ENCODE measurements around the gene EPB41L1.

EPB41L1 gene

GRCh38 chr20:36113566-36114250 is 40.8 kb upstream of the EPB41L1 start:
- no peak for DNase-seq

GRCh38 chr20:36114707-36115106 is 39.8 kb upstream of the EPB41L1 start:
- DNase-seq, result no peak
- H3K4me3 ChIP-seq (ENCODE audit: insufficient read depth, low read depth, low read length, poor library complexity, severe bottlenecking), result no peak overlapping the region

More at GRCh38 chr20:36113566-36114250, 40.8 kb upstream of the EPB41L1 start:
- Histone ChIP-seq H3K36me3 (ENCODE audit: control insufficient read depth, insufficient read depth, low read length) (no peaks in the 10 kb centered on the region), H3K4me3 (ENCODE audit: insufficient read depth, low read depth, low read length, poor library complexity, severe bottlenecking) (no peak overlapping the region), H3K27me3 (replicated peaks; ENCODE audit: control insufficient read depth, insufficient read depth, low read length, poor library complexity, severe bottlenecking) (no peaks in the 10 kb centered on the region), H3K9me3 (ENCODE audit: control insufficient read depth, low read length) (no peaks in the 10 kb centered on the region), H3K4me1 (ENCODE audit: control insufficient read depth, insufficient read depth, low read length, poor library complexity, severe bottlenecking) (no peaks in the 10 kb centered on the region), H3K27ac (ENCODE audit: insufficient read depth, low read length, poor library complexity, severe bottlenecking) (no peak overlapping the region)

DNA sequence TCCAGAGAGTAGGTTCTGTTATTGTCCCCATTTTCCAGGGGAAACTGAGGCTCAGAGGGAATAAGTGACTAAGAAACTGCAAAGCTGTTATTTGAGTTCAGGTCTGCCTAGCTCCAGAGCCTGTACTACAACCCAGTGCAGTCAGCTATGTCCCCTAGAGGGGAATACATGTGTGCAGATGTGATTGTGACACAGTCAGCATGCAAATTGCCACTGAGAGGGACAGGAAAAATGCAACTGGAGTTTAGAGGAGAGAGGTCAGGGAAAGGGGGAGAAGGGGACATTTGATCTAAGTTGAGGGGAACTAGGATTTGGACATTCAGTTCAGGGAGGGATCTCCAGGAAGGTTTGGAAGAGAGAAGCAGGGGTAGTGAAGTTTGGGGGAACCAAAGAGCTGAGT is 38.6 kb upstream of the EPB41L1 start:
- Histone ChIP-seq H3K27me3 (replicated peaks; ENCODE audit: control insufficient read depth, insufficient read depth, low read length, poor library complexity, severe bottlenecking) (no peaks in the 10 kb centered on the region), H3K27ac (ENCODE audit: insufficient read depth, low read length, poor library complexity, severe bottlenecking) (no peak overlapping the region)
- no peak for DNase-seq

More at GRCh38 chr20:36114707-36115106, 39.8 kb upstream of the EPB41L1 start:
- Histone ChIP-seq H3K36me3 (ENCODE audit: control insufficient read depth, insufficient read depth, low read length) (no peaks in the 10 kb centered on the region), H3K27ac (ENCODE audit: insufficient read depth, low read length, poor library complexity, severe bottlenecking) (no peak overlapping the region), H3K9me3 (ENCODE audit: control insufficient read depth, low read length) (no peaks in the 10 kb centered on the region), H3K4me1 (ENCODE audit: control insufficient read depth, insufficient read depth, low read length, poor library complexity, severe bottlenecking) (no peaks in the 10 kb centered on the region), H3K27me3 (replicated peaks; ENCODE audit: control insufficient read depth, insufficient read depth, low read length, poor library complexity, severe bottlenecking) (no peaks in the 10 kb centered on the region)

DNA sequence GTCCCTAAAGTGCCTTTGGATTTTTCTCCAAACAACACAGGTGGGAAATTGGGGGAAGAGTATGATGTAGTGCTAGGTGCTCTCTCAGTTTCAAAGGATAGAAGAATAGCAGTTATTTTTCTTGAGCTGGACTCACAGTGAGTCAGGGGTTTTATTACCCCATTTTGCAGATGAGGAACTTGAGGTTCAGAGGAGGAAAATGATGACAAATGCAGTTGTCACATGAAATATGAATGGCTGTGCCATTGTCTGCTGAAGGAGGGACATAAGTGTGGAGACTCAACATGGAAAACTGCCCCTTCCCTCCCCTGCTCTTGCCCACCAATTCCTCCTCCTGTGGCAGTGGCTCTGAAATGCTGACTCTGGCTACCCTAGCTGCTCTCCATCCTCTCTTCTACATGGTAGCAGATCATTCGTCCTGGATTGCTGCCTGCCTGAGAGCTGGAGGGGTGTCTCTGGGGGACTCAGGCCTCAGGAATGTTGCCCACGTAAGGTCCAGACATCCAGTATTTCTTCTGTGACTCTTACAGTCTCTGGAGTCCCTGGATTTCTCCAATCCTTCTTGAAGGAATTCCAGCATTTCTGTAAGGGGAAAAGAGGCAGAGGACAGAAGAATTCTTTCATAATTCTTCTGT is 37.6 kb upstream of the EPB41L1 start:
- H3K27me3 ChIP-seq (replicated peaks; ENCODE audit: control insufficient read depth, insufficient read depth, low read length, poor library complexity, severe bottlenecking), result no peaks in the 10 kb centered on the region
- no peak overlapping the region for H3K27ac ChIP-seq (ENCODE audit: insufficient read depth, low read length, poor library complexity, severe bottlenecking)
- no peaks in the 10 kb centered on the region for H3K4me1 ChIP-seq (ENCODE audit: control insufficient read depth, insufficient read depth, low read length, poor library complexity, severe bottlenecking)
- no peaks in the 10 kb centered on the region for H3K9me3 ChIP-seq (ENCODE audit: control insufficient read depth, low read length)
- no peaks in the 10 kb centered on the region for H3K36me3 ChIP-seq (ENCODE audit: control insufficient read depth, insufficient read depth, low read length)
- H3K4me3 ChIP-seq (ENCODE audit: insufficient read depth, low read depth, low read length, poor library complexity, severe bottlenecking), result no peak overlapping the region
- DNase-seq, result no peak

More for the DNA sequence above, 38.6 kb upstream of the EPB41L1 start:
- Histone ChIP-seq H3K9me3 (ENCODE audit: control insufficient read depth, low read length) (no peaks in the 10 kb centered on the region), H3K4me3 (ENCODE audit: insufficient read depth, low read depth, low read length, poor library complexity, severe bottlenecking) (no peak overlapping the region), H3K4me1 (ENCODE audit: control insufficient read depth, insufficient read depth, low read length, poor library complexity, severe bottlenecking) (no peaks in the 10 kb centered on the region), H3K36me3 (ENCODE audit: control insufficient read depth, insufficient read depth, low read length) (no peaks in the 10 kb centered on the region)

DNA sequence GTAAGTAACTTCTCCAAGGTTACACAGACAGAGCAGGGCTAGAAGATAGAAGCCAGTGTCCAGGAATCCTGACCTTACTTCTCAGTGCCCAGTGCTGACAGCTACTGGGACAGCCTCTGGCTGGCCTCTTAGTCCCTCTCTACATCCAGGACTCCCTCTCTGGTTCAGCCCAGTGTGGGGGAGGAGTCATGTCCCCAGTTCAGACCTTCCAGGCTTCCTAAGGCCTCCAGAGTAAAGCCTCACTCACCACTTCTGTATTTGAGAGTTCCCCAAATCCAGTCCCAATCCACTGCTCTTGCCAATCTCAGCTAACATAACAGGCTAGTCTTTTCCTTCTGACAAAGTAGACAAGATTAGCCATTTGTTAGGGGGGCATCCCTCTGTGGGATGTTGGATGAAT is 36.9 kb upstream of the EPB41L1 start:
- no peaks in the 10 kb centered on the region for H3K9me3 ChIP-seq (ENCODE audit: control insufficient read depth, low read length)
- no peaks in the 10 kb centered on the region for H3K36me3 ChIP-seq (ENCODE audit: control insufficient read depth, insufficient read depth, low read length)
- H3K4me3 ChIP-seq (ENCODE audit: insufficient read depth, low read depth, low read length, poor library complexity, severe bottlenecking), result no peak overlapping the region
- no peaks in the 10 kb centered on the region for H3K4me1 ChIP-seq (ENCODE audit: control insufficient read depth, insufficient read depth, low read length, poor library complexity, severe bottlenecking)
- H3K27me3 ChIP-seq (replicated peaks; ENCODE audit: control insufficient read depth, insufficient read depth, low read length, poor library complexity, severe bottlenecking), result no peaks in the 10 kb centered on the region
- no peak overlapping the region for H3K27ac ChIP-seq (ENCODE audit: insufficient read depth, low read length, poor library complexity, severe bottlenecking)
- no peak for DNase-seq

- DNase-seq, result no peak
- H3K4me1 ChIP-seq (ENCODE audit: control insufficient read depth, insufficient read depth, low read length, poor library complexity, severe bottlenecking), result no peaks in the 10 kb centered on the region
- no peaks in the 10 kb centered on the region for H3K36me3 ChIP-seq (ENCODE audit: control insufficient read depth, insufficient read depth, low read length)
Measured at GRCh38 chr20:36118371-36118770, 36.2 kb upstream of the EPB41L1 start.

GRCh38 chr20:36119537-36119936 is 35.0 kb upstream of the EPB41L1 start:
- Histone ChIP-seq H3K36me3 (ENCODE audit: control insufficient read depth, insufficient read depth, low read length) (no peaks in the 10 kb centered on the region), H3K27ac (ENCODE audit: insufficient read depth, low read length, poor library complexity, severe bottlenecking) (no peak overlapping the region), H3K27me3 (replicated peaks; ENCODE audit: control insufficient read depth, insufficient read depth, low read length, poor library complexity, severe bottlenecking) (no peaks in the 10 kb centered on the region), H3K4me3 (ENCODE audit: insufficient read depth, low read depth, low read length, poor library complexity, severe bottlenecking) (no peak overlapping the region), H3K9me3 (ENCODE audit: control insufficient read depth, low read length) (no peaks in the 10 kb centered on the region), H3K4me1 (ENCODE audit: control insufficient read depth, insufficient read depth, low read length, poor library complexity, severe bottlenecking) (no peaks in the 10 kb centered on the region)
- DNase-seq, result no peak

More at GRCh38 chr20:36118371-36118770, 36.2 kb upstream of the EPB41L1 start:
- H3K27ac ChIP-seq (ENCODE audit: insufficient read depth, low read length, poor library complexity, severe bottlenecking), result no peak overlapping the region
- H3K9me3 ChIP-seq (ENCODE audit: control insufficient read depth, low read length), result no peaks in the 10 kb centered on the region
- no peak overlapping the region for H3K4me3 ChIP-seq (ENCODE audit: insufficient read depth, low read depth, low read length, poor library complexity, severe bottlenecking)
- H3K27me3 ChIP-seq (replicated peaks; ENCODE audit: control insufficient read depth, insufficient read depth, low read length, poor library complexity, severe bottlenecking), result no peaks in the 10 kb centered on the region

DNA sequence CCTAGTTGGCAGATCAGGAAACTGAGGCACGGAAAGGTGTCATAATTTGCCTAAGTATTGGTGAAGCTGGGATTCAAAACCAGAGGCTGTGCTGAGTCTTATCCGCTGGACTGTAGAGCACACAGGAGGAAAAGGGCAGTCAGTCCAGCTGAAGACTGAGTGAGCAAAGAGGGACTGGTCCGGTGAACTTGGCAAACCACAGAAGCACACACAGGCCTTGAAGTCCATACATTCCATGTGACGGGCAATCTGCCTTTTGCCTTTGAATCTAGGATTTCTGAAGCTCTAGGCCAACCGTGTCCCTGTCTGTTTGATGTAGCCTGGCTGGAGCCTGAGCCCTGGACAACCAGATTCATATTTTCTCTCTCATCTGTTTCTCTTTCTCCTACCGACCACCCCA is 34.3 kb upstream of the EPB41L1 start:
- no peaks in the 10 kb centered on the region for H3K27me3 ChIP-seq (replicated peaks; ENCODE audit: control insufficient read depth, insufficient read depth, low read length, poor library complexity, severe bottlenecking)
- H3K27ac ChIP-seq (ENCODE audit: insufficient read depth, low read length, poor library complexity, severe bottlenecking), result no peak overlapping the region
- no peaks in the 10 kb centered on the region for H3K4me1 ChIP-seq (ENCODE audit: control insufficient read depth, insufficient read depth, low read length, poor library complexity, severe bottlenecking)
- no peak overlapping the region for H3K4me3 ChIP-seq (ENCODE audit: insufficient read depth, low read depth, low read length, poor library complexity, severe bottlenecking)
- no peaks in the 10 kb centered on the region for H3K9me3 ChIP-seq (ENCODE audit: control insufficient read depth, low read length)
- DNase-seq, result no peak
- H3K36me3 ChIP-seq (ENCODE audit: control insufficient read depth, insufficient read depth, low read length), result no peaks in the 10 kb centered on the region

GRCh38 chr20:36120991-36121390 is 33.5 kb upstream of the EPB41L1 start:
- no peaks in the 10 kb centered on the region for H3K9me3 ChIP-seq (ENCODE audit: control insufficient read depth, low read length)
- no peak for DNase-seq
- H3K27ac ChIP-seq (ENCODE audit: insufficient read depth, low read length, poor library complexity, severe bottlenecking), result no peak overlapping the region
- H3K4me1 ChIP-seq (ENCODE audit: control insufficient read depth, insufficient read depth, low read length, poor library complexity, severe bottlenecking), result no peaks in the 10 kb centered on the region
- H3K36me3 ChIP-seq (ENCODE audit: control insufficient read depth, insufficient read depth, low read length), result no peaks in the 10 kb centered on the region
- no peaks in the 10 kb centered on the region for H3K27me3 ChIP-seq (replicated peaks; ENCODE audit: control insufficient read depth, insufficient read depth, low read length, poor library complexity, severe bottlenecking)
- H3K4me3 ChIP-seq (ENCODE audit: insufficient read depth, low read depth, low read length, poor library complexity, severe bottlenecking), result no peak overlapping the region
